ENCODE data around the gene CNTN5.
"Not testable (repeated sequence)": the region's sequence is repeated elsewhere in the genome, so short reads cannot be mapped to it uniquely, and the experiment has no call there.

Gene CNTN5

GRCh38 chr11:99020352-99021225, at the start of gene CNTN5:
Gene CNTN5, plus strand, starts transcription at chr11:99020949.
- DNase-seq (ENCODE audit: low read depth), result no peak

GRCh38 chr11:98979205-98979604, 41.5 kb upstream of the CNTN5 start:
- no peak for DNase-seq (ENCODE audit: low read depth)

- DNase-seq (ENCODE audit: low read depth), result no peak
Measured at GRCh38 chr11:99015634-99016454, 4.9 kb upstream of the CNTN5 start.

- DNase-seq (ENCODE audit: low read depth), result no peak
Measured at GRCh38 chr11:99019696-99020095, 1.1 kb upstream of the CNTN5 start.

- DNase-seq (ENCODE audit: low read depth), result no peak
Measured at GRCh38 chr11:99037057-99037456, 16.3 kb downstream of the CNTN5 start.

- no peak for DNase-seq (ENCODE audit: low read depth)
Measured at GRCh38 chr11:99063331-99063730, 42.6 kb downstream of the CNTN5 start.

GRCh38 chr11:99065121-99065520, 44.4 kb downstream of the CNTN5 start:
- DNase-seq (ENCODE audit: low read depth), result no peak

GRCh38 chr11:99066618-99067317, 46.0 kb downstream of the CNTN5 start:
- no peak for DNase-seq (ENCODE audit: low read depth)

GRCh38 chr11:99068832-99069231, 48.1 kb downstream of the CNTN5 start:
- DNase-seq (ENCODE audit: low read depth), result no peak

GRCh38 chr11:99069856-99070444, 49.2 kb downstream of the CNTN5 start:
- no peak for DNase-seq (ENCODE audit: low read depth)

GRCh38 chr11:99079576-99079975, 58.8 kb downstream of the CNTN5 start:
- DNase-seq (ENCODE audit: low read depth), result no peak

- no peak for DNase-seq (ENCODE audit: low read depth)
Measured at GRCh38 chr11:99080154-99080553, 59.4 kb downstream of the CNTN5 start.

- DNase-seq (ENCODE audit: low read depth), result no peak
Measured at GRCh38 chr11:99098258-99098657, 77.5 kb downstream of the CNTN5 start.

GRCh38 chr11:99098751-99099150, 78.0 kb downstream of the CNTN5 start:
- DNase-seq (ENCODE audit: low read depth), result no peak

- no peak for DNase-seq (ENCODE audit: low read depth)
Measured at GRCh38 chr11:99117603-99118002, 96.9 kb downstream of the CNTN5 start.

GRCh38 chr11:99133862-99134261, 113.1 kb downstream of the CNTN5 start:
- not testable (repeated sequence) for DNase-seq (ENCODE audit: low read depth)

- DNase-seq (ENCODE audit: low read depth), result no peak
Measured at GRCh38 chr11:99135508-99135907, 114.8 kb downstream of the CNTN5 start.

GRCh38 chr11:99142237-99142636, 121.5 kb downstream of the CNTN5 start:
- no peak for DNase-seq (ENCODE audit: low read depth)

GRCh38 chr11:99148352-99148751, 127.6 kb downstream of the CNTN5 start:
- DNase-seq (ENCODE audit: low read depth), result no peak

GRCh38 chr11:99154277-99154676, 133.5 kb downstream of the CNTN5 start:
- no peak for DNase-seq (ENCODE audit: low read depth)

- no peak for DNase-seq (ENCODE audit: low read depth)
Measured at GRCh38 chr11:99160447-99160846, 139.7 kb downstream of the CNTN5 start.

GRCh38 chr11:99162819-99163218, 142.1 kb downstream of the CNTN5 start:
- no peak for DNase-seq (ENCODE audit: low read depth)

All from stimulated activated CD8-positive, alpha-beta memory T cell treated with anti-CD3 and anti-CD28 coated beads, Interleukin-12 subunit alpha, Interleukin-12 subunit beta, amount 100 ng/mL, for 4 hours (primary cell).